SK-N-SH (cell line): ENCODE measurements around the gene CTSE. TPM values are rescaled to one million over a fixed set of nuclear protein-coding genes. Genes with fewer than 3 reads are reported as not detected.

ENCODE experiments used
- CTCF ChIA-PET: fragments of 300-600, 350-600 bp; formaldehyde crosslinking; extraction: SDS; loops from one replicate; lab custom pipeline; 2021; lab: Yijun Ruan, JAX
- POLR2A ChIA-PET: fragments of 350-600 bp; sonication (Branson Sonifier 250); formaldehyde crosslinking; extraction: SDS; loops from one replicate; lab custom pipeline; 2020; ENCODE audit warnings: antibody characterized with exemption, inconsistent platforms; lab: Yijun Ruan, JAX
- DNase-seq: peaks from one replicate; pipeline ENCODE4 v3.0.0; 2012
- H2AFZ ChIP-seq: fragments of 200-600 bp; sonication (generic); 2 replicates; pipeline ENCODE4 v1.8.1; 2016; ENCODE audit warnings: antibody characterized with exemption, mild to moderate bottlenecking, low read depth
- H3F3A ChIP-seq: fragments of 200-600 bp; sonication (generic); replicated peaks from 2 replicates; pipeline ENCODE3; 2016; ENCODE audit warnings: antibody characterized with exemption, mild to moderate bottlenecking; ENCODE audit not compliant: insufficient read depth
- H3K27ac ChIP-seq, 2 experiments: fragments of 200-500 bp in 1 of 2; fragments of 200-600 bp in 1 of 2; sonication (Bioruptor generic) in 1 of 2; sonication (generic), shearing (Covaris generic) in 1 of 2; 2 replicates each; pipeline versions ENCODE4 v1.5.1 to v1.6.1; 2014 to 2016; ENCODE audit warnings: low read depth in 2 of 2, inconsistent platforms in 1 of 2, low read length in 1 of 2, mild to moderate bottlenecking in 1 of 2, mixed read lengths in 1 of 2
- H3K27me3 ChIP-seq: fragments of 200-600 bp; sonication (generic), shearing (Covaris generic); 2 replicates; pipeline ENCODE4 v1.6.1; 2016; ENCODE audit warnings: mixed run types; ENCODE audit not compliant: insufficient read depth
- H3K36me3 ChIP-seq, 2 experiments: fragments of 200-500 bp in 1 of 2; fragments of 200-600 bp in 1 of 2; sonication (Bioruptor generic) in 1 of 2; sonication (generic) in 1 of 2; replicated peaks in 1 of 2; 2 replicates each; pipeline versions ENCODE3 to v1.5.1; 2014 to 2016; ENCODE audit warnings: low read length in 1 of 2, mild to moderate bottlenecking in 1 of 2; ENCODE audit not compliant: insufficient read depth in 2 of 2, control insufficient read depth in 1 of 2
- H3K4me1 ChIP-seq, 2 experiments: fragments of 200-500 bp in 1 of 2; fragments of 200-600 bp in 1 of 2; sonication (Bioruptor generic) in 1 of 2; sonication (generic), shearing (Covaris generic) in 1 of 2; 2 replicates each; pipeline versions ENCODE4 v1.5.1 to v1.6.1; 2014 to 2016; ENCODE audit warnings: low read depth in 1 of 2, low read length in 1 of 2, mixed run types in 1 of 2; ENCODE audit not compliant: insufficient read depth in 2 of 2, control insufficient read depth in 1 of 2
- H3K4me2 ChIP-seq: fragments of 200-600 bp; sonication (generic), shearing (Covaris generic); 2 replicates; pipeline ENCODE4 v1.6.1; 2017; ENCODE audit warnings: mixed run types
- H3K4me3 ChIP-seq, 2 experiments: fragments of 200-500 bp in 1 of 2; fragments of 200-600 bp in 1 of 2; sonication (Bioruptor generic) in 1 of 2; sonication (generic), shearing (Covaris generic) in 1 of 2; 2 replicates each; pipeline versions ENCODE4 v1.5.1 to v1.8.1; 2014 to 2016; ENCODE audit warnings: low read depth in 2 of 2, inconsistent platforms in 1 of 2, low read length in 1 of 2, mild to moderate bottlenecking in 1 of 2, mixed read lengths in 1 of 2, moderate library complexity in 1 of 2
- H3K79me2 ChIP-seq: fragments of 200-600 bp; sonication (generic); 2 replicates; pipeline ENCODE4 v1.8.1; 2017; ENCODE audit warnings: mild to moderate bottlenecking; ENCODE audit not compliant: insufficient read depth
- H3K9ac ChIP-seq: fragments of 200-600 bp; sonication (generic); 2 replicates; pipeline ENCODE4 v1.6.1; 2017; ENCODE audit warnings: mixed run types
- H3K9me2 ChIP-seq: fragments of 200-600 bp; sonication (generic); 2 replicates; pipeline ENCODE4 v1.6.1; 2017; ENCODE audit warnings: mixed run types
- H3K9me3 ChIP-seq: fragments of 200-600 bp; sonication (generic); 2 replicates; pipeline ENCODE4 v1.6.1; 2017; ENCODE audit warnings: mixed run types, mild to moderate bottlenecking, moderate library complexity
- H4K20me1 ChIP-seq: fragments of 200-600 bp; sonication (generic); 2 replicates; pipeline ENCODE4 v1.6.1; 2017; ENCODE audit warnings: mild to moderate bottlenecking, mixed run types; ENCODE audit not compliant: insufficient read depth
- CHD2 ChIP-seq: fragments of 150-350 bp; IDR thresholded peaks from 2 replicates; pipeline ENCODE4 v1.6.1; 2018; ENCODE audit warnings: low read length; ENCODE audit not compliant: partially characterized antibody
- ELF1 ChIP-seq: IDR thresholded peaks from 2 replicates; pipeline ENCODE4 v1.4.0; 2012
- EP300 ChIP-seq, 2 experiments: IDR thresholded peaks; 2 replicates each; pipeline versions ENCODE4 v1.4.0 to v1.6.1; 2012; ENCODE audit warnings: borderline replicate concordance in 1 of 2, low read depth in 1 of 2, low read length in 1 of 2
- EZH2phosphoT487 ChIP-seq: fragments of 200-600 bp; sonication (generic); IDR thresholded peaks from 2 replicates; pipeline ENCODE4 v1.6.1; 2017; ENCODE audit warnings: low read depth, mixed run types, mild to moderate bottlenecking, antibody characterized with exemption, moderate library complexity, borderline replicate concordance
- FOSL2 ChIP-seq: IDR thresholded peaks from 2 replicates; pipeline ENCODE4 v1.4.0; 2012; ENCODE audit warnings: low read depth, mild to moderate bottlenecking, moderate library complexity, borderline replicate concordance
- GABPA ChIP-seq: IDR thresholded peaks from 2 replicates; pipeline ENCODE4 v1.4.0; 2012; ENCODE audit warnings: low read depth, mild to moderate bottlenecking
- JUND ChIP-seq: IDR thresholded peaks from 2 replicates; pipeline ENCODE4 v1.4.0; 2012
- MAX ChIP-seq: IDR thresholded peaks from 2 replicates; pipeline ENCODE4 v1.4.0; 2012; ENCODE audit warnings: low read depth
- NRF1 ChIP-seq: IDR thresholded peaks from 2 replicates; pipeline ENCODE4 v1.6.1; 2012; ENCODE audit warnings: low read depth, mild to moderate bottlenecking, low read length
- RAD21 ChIP-seq: IDR thresholded peaks from 2 replicates; pipeline ENCODE4 v1.6.1; 2012; ENCODE audit warnings: mild to moderate bottlenecking, low read length
- REST ChIP-seq: IDR thresholded peaks from 2 replicates; pipeline ENCODE4 v1.6.1; 2012; ENCODE audit warnings: mild to moderate bottlenecking, low read depth, low read length, moderate library complexity
- RFX5 ChIP-seq: IDR thresholded peaks from 2 replicates; pipeline ENCODE4 v1.6.1; 2012; ENCODE audit warnings: mild to moderate bottlenecking, improper control_type of control experiment, low read length
- RXRA ChIP-seq: IDR thresholded peaks from 2 replicates; pipeline ENCODE4 v1.4.0; 2012; ENCODE audit warnings: low read depth, mild to moderate bottlenecking, borderline replicate concordance
- SIN3A ChIP-seq: IDR thresholded peaks from 2 replicates; pipeline ENCODE4 v1.6.1; 2012; ENCODE audit warnings: low read depth, mild to moderate bottlenecking, low read length, moderate library complexity, borderline replicate concordance
- SMC3 ChIP-seq: IDR thresholded peaks from 2 replicates; pipeline ENCODE4 v1.6.1; 2012; ENCODE audit warnings: low read depth, low read length, improper control_type of control experiment
- TAF1 ChIP-seq: IDR thresholded peaks from 2 replicates; pipeline ENCODE4 v1.6.1; 2012; ENCODE audit warnings: low read depth, mild to moderate bottlenecking, low read length, moderate library complexity, borderline replicate concordance
- TCF12 ChIP-seq: IDR thresholded peaks from 2 replicates; pipeline ENCODE4 v1.4.0; 2012
- TEAD4 ChIP-seq: IDR thresholded peaks from 2 replicates; pipeline ENCODE4 v1.4.0; 2012; ENCODE audit warnings: mild to moderate bottlenecking, borderline replicate concordance; ENCODE audit not compliant: insufficient read depth
- USF2 ChIP-seq: fragments of 150-350 bp; IDR thresholded peaks from 2 replicates; pipeline ENCODE4 v1.6.1; 2017; ENCODE audit warnings: antibody characterized with exemption, low read length, low read depth, borderline replicate concordance
- WGBS: methylation state at CpG from one replicate; pipeline ENCODE4 v1.1.6; 2017; ENCODE audit warnings: low lambda C conversion rate; 5-methylcytosine and 5-hydroxymethylcytosine counted together
- polyA plus RNA-seq, 3 experiments: library from polyadenylated mRNA; depleted of rRNA; stranded (reverse); fragments of >200 nt; gene quantifications; 2 replicates each; pipeline ENCODE4 v1.2.3, GENCODE V29; 2012
- TF ChIP-seq, protein P1 (sequence below): fragments of 150-350 bp; IDR thresholded peaks from 2 replicates; pipeline ENCODE4 v1.6.1; 2016; ENCODE audit warnings: mild to moderate bottlenecking, low read depth, low read length
- TF ChIP-seq, protein P2 (sequence below): IDR thresholded peaks from 2 replicates; pipeline ENCODE4 v1.4.0; 2012; ENCODE audit warnings: low read depth, borderline replicate concordance

Gene CTSE
- polyA plus RNA-seq, 1 of the 3 experiments (the other 2 are of a cell fraction), result not detected

DNA sequence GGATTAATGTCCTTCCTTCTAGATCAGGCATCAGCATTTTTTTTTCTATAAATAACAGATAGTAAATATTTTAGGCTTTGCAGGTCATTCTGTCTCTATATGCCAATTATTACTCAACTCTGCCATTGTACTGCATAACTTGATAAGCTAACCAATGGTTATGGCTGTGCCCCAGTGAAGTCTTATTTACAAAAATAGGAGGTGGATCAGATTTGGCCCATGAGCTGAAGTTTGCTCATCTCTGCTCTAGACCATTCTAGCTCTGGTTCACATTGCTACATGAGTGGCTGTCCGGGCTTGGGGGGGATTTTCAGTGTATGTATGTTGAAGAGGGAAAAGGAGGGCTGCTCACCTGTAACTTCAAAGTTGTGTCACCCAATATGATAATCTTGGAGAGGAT lies 30.6 kb downstream of the CTSE start:
- H4K20me1 ChIP-seq, result no peaks in the 10 kb centered on the region
- ChIA-PET POLR2A (no interaction called here), CTCF (interaction anchor here (0.6 to 6.2 kb wide), 7 partner anchors 9 to 201 kb away, joined by 3 to 41 read pairs (median 4); no protein-coding TSS in a partner anchor)
- DNase-seq, result no peak
- no peaks in the 10 kb centered on the region for H3K4me1 ChIP-seq
- no peaks in the 10 kb centered on the region for H3F3A ChIP-seq
- no peak overlapping the region for H3K4me2 ChIP-seq
- no peak overlapping the region for H3K4me3 ChIP-seq
- no peaks in the 10 kb centered on the region for H3K9me2 ChIP-seq
- H3K27ac ChIP-seq, result no peak overlapping the region
- no peak overlapping the region for H3K9ac ChIP-seq
- 50% methylated on average over 1 of the region's 1 CpG for WGBS
- H2AFZ ChIP-seq, result no peak overlapping the region
- H3K79me2 ChIP-seq, result no peaks in the 10 kb centered on the region
- no peaks in the 10 kb centered on the region; the same call in 1 of the 2 replicates for H3K27me3 ChIP-seq
- no peaks in the 10 kb centered on the region for H3K9me3 ChIP-seq
- TF ChIP-seq CHD2, result no peak
- TF ChIP-seq ELF1, result no peak
- no peak for TF ChIP-seq SMC3
- TF ChIP-seq RXRA, result no peak
- TF ChIP-seq RAD21, result no peak
- TF ChIP-seq MAX, result no peak
- no peak for TF ChIP-seq JUND
- TF ChIP-seq GABPA, result no peak
- no peak for TF ChIP-seq SIN3A
- no peak for TF ChIP-seq REST
- no peak for TF ChIP-seq FOSL2
- no peak for TF ChIP-seq EP300 (IDR thresholded peaks at IDR 0.05; ENCODE audit: borderline replicate concordance in 1 of 2, low read depth in 1 of 2, low read length in 1 of 2)
- TF ChIP-seq RFX5, result no peak
- no peak for TF ChIP-seq TEAD4
- no peaks in the 10 kb centered on the region for H3K36me3 ChIP-seq

GRCh38 chr1:205992218-205992882 lies 31.3 kb downstream of the CTSE start:
- H3K36me3 ChIP-seq, result no peaks in the 10 kb centered on the region
- H3K79me2 ChIP-seq, result no peaks in the 10 kb centered on the region
- no peaks in the 10 kb centered on the region for H3F3A ChIP-seq
- 82% methylated on average over 14 of the region's 14 CpGs for WGBS
- no peak overlapping the region for H3K27ac ChIP-seq
- H3K4me1 ChIP-seq, result no peaks in the 10 kb centered on the region
- H3K27me3 ChIP-seq, result no peaks in the 10 kb centered on the region; the same call in 1 of the 2 replicates
- H3K9me3 ChIP-seq, result no peaks in the 10 kb centered on the region
- H3K4me3 ChIP-seq, result no peak overlapping the region
- H3K9ac ChIP-seq, result no peak overlapping the region
- POLR2A ChIA-PET, result interaction anchor here (0.6 kb wide), 1 partner anchor 747 kb away, joined by 3 read pairs; no protein-coding TSS in a partner anchor
- CTCF ChIA-PET, result interaction anchor here (0.6 to 6.2 kb wide), 8 partner anchors 8 to 201 kb away, joined by 3 to 41 read pairs (median 4); no protein-coding TSS in a partner anchor
- no peaks in the 10 kb centered on the region for H4K20me1 ChIP-seq
- H3K9me2 ChIP-seq, result no peaks in the 10 kb centered on the region
- no peak overlapping the region for H2AFZ ChIP-seq
- no peak overlapping the region for H3K4me2 ChIP-seq
- DNase-seq, result no peak
- no peak for TF ChIP-seq FOSL2
- TF ChIP-seq NRF1, result no peak
- TF ChIP-seq, protein P1, sequence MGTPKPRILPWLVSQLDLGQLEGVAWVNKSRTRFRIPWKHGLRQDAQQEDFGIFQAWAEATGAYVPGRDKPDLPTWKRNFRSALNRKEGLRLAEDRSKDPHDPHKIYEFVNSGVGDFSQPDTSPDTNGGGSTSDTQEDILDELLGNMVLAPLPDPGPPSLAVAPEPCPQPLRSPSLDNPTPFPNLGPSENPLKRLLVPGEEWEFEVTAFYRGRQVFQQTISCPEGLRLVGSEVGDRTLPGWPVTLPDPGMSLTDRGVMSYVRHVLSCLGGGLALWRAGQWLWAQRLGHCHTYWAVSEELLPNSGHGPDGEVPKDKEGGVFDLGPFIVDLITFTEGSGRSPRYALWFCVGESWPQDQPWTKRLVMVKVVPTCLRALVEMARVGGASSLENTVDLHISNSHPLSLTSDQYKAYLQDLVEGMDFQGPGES, result no peak
- TF ChIP-seq EZH2phosphoT487, result no peak
- no peak for TF ChIP-seq TCF12
- TF ChIP-seq TEAD4, result no peak
- TF ChIP-seq USF2, result no peak
- no peak for TF ChIP-seq ELF1
- TF ChIP-seq, protein P2, sequence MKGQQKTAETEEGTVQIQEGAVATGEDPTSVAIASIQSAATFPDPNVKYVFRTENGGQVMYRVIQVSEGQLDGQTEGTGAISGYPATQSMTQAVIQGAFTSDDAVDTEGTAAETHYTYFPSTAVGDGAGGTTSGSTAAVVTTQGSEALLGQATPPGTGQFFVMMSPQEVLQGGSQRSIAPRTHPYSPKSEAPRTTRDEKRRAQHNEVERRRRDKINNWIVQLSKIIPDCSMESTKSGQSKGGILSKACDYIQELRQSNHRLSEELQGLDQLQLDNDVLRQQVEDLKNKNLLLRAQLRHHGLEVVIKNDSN, result no peak
- no peak for TF ChIP-seq TAF1
